ENCODE data around the gene PLXNA4.

The PLXNA4 gene

GRCh38 chr7:132472463-132473120, 103.7 kb downstream of the PLXNA4 start:
- DNase-seq (ENCODE audit: low spot score): no peak

DNA sequence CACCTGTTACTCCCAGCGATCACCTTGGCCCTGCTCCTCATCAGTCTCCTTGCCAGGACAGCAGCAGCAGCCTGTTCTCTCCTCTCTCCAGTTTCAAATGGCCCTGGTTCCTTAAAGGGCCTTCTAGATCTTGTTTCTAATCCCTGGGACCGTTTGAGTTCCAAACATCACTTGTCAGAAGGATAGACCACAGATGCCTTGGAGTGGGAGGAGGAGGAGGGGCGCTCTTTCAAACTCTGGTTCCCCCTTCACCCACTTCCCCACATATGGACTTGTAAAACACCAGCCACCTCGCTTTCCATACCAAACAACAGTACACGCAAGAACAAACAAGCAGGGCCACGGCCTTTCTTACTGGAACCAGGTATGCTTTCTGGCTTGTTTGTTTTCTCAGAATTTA, 104.8 kb downstream of the PLXNA4 start:
- no peak for DNase-seq (ENCODE audit: low spot score)

DNA sequence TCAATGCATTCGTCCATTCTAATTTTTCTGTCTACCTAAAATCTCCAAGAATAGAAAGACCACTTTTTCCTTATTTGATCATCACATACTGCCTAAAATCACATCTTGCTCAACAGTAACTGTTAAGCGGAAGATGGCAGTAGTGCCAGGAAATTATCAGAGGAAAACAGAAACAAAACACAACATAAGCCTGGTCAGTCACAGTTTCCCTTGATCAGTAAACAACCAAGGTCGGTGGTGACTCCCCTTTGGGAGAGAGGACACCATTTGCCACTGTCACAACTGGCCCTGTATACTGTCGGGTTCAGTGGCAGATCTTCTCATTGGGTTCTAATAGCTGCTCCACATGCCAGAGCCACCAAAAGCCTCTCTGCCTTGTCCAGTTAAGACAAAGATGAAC, 106.6 kb downstream of the PLXNA4 start:
- DNase-seq (ENCODE audit: low spot score): no peak

DNA sequence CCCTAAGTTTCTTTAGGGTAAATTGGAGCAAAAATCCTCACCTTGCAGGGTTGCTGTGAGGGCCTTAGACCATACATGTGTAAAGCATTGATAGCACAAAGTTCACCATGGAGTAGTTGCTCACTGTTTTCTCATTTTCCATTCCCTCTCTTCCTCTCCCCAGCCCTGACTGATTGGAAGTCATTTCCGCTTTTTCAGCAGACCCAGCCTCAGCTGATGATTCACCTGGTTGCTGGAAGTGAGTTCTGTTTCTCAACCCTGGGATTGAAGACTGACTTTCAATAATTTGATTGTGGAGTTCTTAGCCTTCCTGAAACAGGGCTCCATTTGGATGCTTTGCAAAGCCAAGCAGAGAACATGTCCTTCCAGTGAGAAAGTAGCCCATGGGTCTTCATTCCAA, 107.0 kb downstream of the PLXNA4 start:
- DNase-seq (ENCODE audit: low spot score): no peak

GRCh38 chr7:132466367-132466766, 109.9 kb downstream of the PLXNA4 start:
- no peak for DNase-seq (ENCODE audit: low spot score)

GRCh38 chr7:132465516-132465915, 110.8 kb downstream of the PLXNA4 start:
- no peak for DNase-seq (ENCODE audit: low spot score)

- DNase-seq (ENCODE audit: low spot score): no peak
Observed at GRCh38 chr7:132464740-132465139, 111.5 kb downstream of the PLXNA4 start.

DNA sequence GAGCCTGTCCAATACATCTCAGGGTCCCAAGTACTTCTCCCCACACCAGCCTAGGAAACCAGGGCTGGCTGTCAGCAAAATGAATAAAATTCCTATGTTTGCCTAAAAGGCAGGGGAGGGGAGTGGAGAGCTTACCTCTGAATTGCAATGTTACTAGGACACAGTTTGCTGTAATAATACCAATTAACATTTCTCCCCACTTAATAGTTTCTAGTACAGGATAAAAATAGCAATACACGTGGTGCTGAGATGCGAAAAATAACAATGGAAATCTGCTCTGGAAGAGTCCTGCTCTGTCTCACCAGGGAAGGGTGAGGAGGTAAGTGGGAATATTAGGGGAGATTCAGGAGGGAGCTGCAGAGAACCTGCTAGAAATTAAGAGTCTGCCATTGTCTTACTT, 112.3 kb downstream of the PLXNA4 start:
- DNase-seq (ENCODE audit: low spot score): no peak

GRCh38 chr7:132462478-132462877, 113.8 kb downstream of the PLXNA4 start:
- DNase-seq (ENCODE audit: low spot score): no peak

DNA sequence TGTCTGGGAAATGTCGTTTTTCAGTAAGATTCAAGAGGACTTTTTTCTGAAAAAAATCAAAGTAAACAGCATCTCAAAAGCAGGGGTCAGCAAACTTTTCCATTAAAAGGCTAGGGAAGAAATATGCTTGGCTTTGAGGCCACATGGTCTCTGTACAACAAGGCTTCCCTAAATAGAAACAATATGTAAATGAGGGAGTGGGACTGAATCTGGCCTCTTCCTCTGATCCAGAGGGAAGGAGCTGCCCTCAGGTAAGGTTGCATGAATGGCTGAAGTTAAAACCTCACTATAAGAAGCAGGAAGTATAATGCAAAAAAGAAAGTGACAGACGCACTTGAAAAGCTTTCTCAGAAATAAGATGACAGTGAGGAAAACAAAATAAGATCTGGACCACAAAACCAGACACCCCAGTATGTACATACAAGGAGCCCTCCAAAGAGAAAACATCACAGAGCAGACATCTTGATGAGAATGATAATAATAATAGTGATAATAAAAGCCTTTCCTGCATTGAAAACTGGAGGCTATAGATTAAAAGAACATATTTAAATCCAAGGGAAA, 115.2 kb downstream of the PLXNA4 start:
- DNase-seq (ENCODE audit: low spot score): no peak

DNA sequence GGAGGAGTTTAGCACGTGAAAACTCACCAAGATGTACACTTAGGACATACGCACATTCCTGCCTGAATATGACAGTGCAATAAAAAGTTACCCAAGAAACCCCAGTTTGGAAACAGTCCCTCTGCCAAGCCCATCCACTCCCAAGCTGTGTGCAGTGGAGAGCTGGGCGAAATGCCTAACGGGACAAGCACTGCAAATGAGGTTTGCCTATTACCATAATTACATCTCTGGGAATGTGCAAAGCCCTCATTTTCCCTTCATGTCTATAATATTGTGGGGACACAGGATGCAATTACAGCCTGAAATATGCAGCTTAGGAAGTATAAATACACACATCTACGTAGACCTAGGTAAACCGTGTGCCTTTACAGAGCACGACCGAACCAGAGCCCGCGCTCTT, 117.5 kb downstream of the PLXNA4 start:
- no peak for DNase-seq (ENCODE audit: low spot score)

- DNase-seq (ENCODE audit: low spot score): no peak
Observed at GRCh38 chr7:132457658-132458057, 118.6 kb downstream of the PLXNA4 start.

DNA sequence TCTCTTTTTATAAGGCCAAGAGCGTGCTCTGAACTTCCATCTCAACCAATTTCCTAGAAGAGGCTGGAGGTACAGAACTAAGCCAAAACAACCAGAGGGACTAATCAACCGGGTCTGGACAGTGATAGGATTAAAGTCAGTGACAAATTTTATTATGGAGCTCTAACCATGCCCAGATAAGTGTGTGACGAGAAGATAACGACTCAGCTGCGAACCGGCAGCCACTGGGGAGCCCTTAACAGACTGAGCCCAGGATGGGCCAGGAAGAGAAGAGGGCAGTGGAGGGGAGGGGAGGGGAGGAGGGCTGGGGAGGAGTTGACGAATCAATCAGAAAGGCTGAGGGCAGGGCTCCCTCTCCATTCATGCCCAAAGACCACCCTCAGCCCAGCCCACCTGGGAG, 119.9 kb downstream of the PLXNA4 start:
- DNase-seq (ENCODE audit: low spot score): no peak

DNA sequence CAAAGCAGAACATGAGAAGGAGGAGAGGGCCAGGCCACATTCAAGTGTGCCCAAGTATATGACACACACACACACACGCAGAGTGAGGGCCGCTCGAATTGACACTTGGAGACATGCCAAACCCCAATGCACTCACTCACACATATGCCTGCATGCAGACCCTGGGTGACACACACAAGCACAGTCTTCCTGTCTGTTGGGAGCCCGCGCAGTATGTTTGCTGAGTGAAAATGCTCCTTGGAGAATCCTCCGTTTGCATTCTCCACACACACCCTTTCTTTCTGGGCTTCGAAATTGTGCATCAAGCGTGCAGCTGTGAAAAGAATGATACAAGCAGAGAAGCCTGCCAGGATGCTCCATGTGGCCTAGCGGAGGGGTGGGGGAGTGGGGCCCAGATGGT, 120.9 kb downstream of the PLXNA4 start:
- DNase-seq (ENCODE audit: low spot score): no peak

DNA sequence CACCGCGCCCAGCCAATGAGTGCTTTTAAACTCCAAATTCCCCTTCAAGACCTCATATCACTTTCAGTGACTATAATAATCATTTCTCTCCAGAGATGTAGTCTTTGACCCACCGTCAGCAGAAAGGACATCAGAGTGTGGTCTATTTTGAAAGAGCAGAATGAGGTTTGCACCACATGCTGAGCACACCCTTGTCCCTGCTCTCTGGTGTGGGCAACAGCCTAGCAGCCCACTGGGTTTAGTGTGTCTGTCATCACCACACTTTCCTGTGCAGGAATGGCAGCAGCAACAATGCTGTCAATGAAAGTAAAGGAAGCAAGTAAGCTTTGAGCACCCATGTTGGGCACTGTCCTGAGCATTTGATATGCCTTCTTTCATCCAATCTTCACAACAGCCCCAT, 122.4 kb downstream of the PLXNA4 start:
- no peak for DNase-seq (ENCODE audit: low spot score)

DNA sequence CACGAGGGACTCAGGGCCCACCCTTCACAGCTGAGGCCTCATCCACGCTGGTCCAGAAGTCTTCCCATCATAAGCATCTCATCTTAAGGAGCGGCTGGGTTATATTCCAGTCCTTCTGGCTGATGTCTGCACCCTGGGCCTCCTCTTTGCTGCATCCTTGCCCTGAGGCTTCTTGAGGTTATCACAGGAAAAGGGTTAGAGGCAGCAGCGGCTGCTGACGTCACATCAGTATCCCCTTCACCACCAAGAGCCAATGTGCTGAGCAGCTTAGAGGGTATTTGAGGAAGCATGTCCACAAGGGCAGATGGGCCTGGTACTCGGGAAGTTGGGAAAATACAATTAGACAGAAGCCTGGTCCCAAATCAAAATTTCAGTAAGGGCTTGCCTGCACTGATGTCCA, 125.1 kb downstream of the PLXNA4 start:
- no peak for DNase-seq (ENCODE audit: low spot score)

DNA sequence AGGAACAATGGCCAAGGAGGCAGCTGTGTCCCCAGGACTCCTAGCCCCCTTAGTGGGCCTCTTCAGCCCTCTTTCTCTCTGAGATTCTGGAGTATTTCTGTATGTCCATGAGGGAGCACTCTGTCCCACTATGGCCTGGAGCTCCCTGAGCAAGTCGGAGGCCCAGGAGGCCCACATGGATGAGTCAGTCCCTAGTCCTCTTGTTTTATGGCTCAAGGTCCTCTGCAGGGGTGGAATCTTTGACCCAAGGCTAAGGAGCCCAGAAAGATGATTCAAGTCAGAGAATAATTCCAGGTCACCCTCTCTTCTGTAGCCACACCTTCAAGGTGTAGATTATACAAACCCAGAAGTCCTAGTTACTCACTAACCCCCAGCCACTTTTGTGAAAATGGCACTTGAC, 125.6 kb downstream of the PLXNA4 start:
- no peak for DNase-seq (ENCODE audit: low spot score)

DNA sequence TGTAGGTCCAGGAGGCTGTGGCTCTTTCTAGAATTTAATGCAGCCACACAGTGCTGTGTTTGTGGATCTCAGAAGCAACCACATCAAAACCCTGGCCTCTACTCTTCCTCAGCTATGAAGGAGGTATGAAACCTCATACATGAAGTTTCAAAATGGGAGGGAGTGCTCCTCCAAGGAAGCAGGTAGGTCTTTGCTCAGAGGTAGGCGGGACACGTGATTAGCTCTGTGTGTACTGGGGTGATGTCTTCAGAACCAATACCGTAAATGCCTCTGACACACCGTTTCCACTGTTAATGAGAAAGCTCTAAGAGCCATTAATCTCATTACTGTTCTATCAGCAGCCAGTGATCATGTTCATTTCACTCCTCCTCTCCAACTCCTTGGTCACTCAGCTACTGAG, 126.1 kb downstream of the PLXNA4 start:
- no peak for DNase-seq (ENCODE audit: low spot score)

DNA sequence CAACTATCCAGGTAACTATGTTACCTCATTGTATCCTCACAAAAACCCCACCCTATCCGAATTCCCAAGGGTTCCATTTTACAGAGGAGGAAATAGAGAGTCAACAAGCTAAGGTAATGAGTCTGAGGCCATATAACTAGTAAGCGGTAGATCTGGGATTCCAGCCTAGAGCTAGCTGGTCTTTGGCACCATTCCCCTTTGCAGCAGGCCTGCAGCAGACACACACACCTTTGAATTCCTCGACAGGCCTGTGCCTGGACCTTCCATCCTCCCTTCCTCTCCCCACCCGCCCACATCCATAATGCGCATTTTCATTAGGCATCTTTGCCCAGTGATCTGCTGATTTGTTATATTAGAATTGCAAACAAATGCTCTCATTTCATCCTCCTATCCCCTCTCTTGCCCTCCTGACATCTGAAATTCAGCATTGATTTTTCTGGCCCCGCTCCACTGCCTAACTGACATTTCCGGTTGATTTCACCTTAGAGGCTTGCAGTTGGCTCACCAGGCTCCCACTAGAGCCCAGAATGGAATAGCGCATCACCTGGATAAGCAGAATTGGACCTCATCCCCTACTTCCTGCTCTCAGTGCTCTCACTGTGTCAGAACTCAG, 129.5 kb downstream of the PLXNA4 start:
- DNase-seq (ENCODE audit: low spot score): no peak

DNA sequence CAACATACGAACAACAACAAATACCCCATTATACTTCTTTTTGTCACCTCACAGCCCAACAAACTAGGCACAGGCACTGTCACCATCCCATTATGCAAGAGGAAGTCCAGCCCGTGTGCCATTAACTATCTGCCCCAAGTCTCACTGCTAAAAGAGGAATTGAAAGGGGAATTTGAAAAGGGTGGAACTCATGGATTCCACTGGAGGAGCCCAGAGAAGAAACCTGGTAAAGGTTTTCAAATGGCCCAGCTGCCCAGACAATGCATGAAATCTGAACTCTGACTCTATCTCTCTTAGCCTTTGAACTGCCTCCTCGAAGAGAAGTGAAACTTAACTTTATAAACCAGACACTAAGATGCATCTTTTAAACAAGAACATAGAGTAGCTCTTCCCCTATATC, 130.0 kb downstream of the PLXNA4 start:
- DNase-seq (ENCODE audit: low spot score): no peak

GRCh38 chr7:132443761-132444520, 132.3 kb downstream of the PLXNA4 start:
- DNase-seq (ENCODE audit: low spot score): no peak

DNA sequence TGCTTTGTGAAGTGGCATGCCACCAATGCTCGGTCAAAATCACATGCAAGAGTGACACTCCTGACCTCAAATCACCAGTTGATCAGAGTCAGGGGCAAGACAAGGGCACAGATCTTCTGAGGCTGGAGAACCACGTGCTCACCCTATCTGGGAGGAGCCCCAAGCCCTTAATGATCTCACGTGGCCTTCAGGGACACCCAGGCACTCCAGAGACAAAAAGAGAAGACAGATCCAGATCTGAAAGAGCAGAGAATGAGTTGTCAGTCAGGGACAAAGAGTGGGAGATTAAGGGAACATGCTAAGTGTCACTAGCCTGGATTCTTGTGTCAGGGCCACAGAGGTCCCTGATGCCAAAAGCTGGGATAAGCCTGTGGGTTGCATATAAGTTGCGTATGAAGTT, 134.3 kb downstream of the PLXNA4 start:
- DNase-seq (ENCODE audit: low spot score): no peak

- no peak for DNase-seq (ENCODE audit: low spot score)
Observed at GRCh38 chr7:132440151-132440550, 136.1 kb downstream of the PLXNA4 start.
